Heart left ventricle (tissue), 16 donors: ENCODE measurements around the gene SLC5A6. TPM values are rescaled to one million over a fixed set of nuclear protein-coding genes. Genes with fewer than 3 reads are reported as not detected.
A peak's percentile ranks its signal among the peaks of the same experiment; 100 is the strongest.

Experiments used
- ATAC-seq, 4 donors: fragments of 200-7000 bp; cut with Tn5 transposase; one replicate each; pipeline ENCODE4 v1.9.1; 2020 to 2022; ENCODE audit warnings: moderate library complexity in 4 of 4, mild to moderate bottlenecking in 3 of 4, moderate number of reproducible peaks in 1 of 4
- DNase-seq, 5 donors: peaks; one replicate each; pipeline ENCODE4 v3.0.0-alpha.2; 2020
- H3K27ac ChIP-seq, 12 donors: fragments of 200-600 bp; sonication (generic) in 4 of 12; one replicate each; pipeline versions ENCODE4 v1.5.0 to v1.8.0; 2016 to 2022; ENCODE audit warnings: mild to moderate bottlenecking in 2 of 12
- H3K27me3 ChIP-seq, 9 donors: fragments of 200-600 bp; sonication (generic) in 2 of 9; one replicate each; pipeline versions ENCODE4 v1.5.1 to v1.8.0; 2016 to 2022; ENCODE audit warnings: mild to moderate bottlenecking in 3 of 9
- H3K36me3 ChIP-seq, 9 donors: fragments of 200-600 bp; sonication (generic) in 2 of 9; one replicate each; pipeline versions ENCODE4 v1.5.0 to v1.8.0; 2018 to 2022; ENCODE audit warnings: mild to moderate bottlenecking in 2 of 9
- H3K4me1 ChIP-seq, 12 donors: fragments of 200-600 bp; sonication (generic) in 4 of 12; one replicate each; pipeline versions ENCODE4 v1.5.0 to v1.8.0; 2016 to 2022; ENCODE audit warnings: mild to moderate bottlenecking in 3 of 12
- H3K4me3 ChIP-seq, 12 donors: fragments of 200-600 bp; sonication (generic) in 4 of 12; one replicate each; pipeline versions ENCODE4 v1.5.0 to v1.8.0; 2017 to 2022; ENCODE audit warnings: mild to moderate bottlenecking in 9 of 12, moderate library complexity in 4 of 12
- H3K9me3 ChIP-seq, 12 donors: fragments of 200-600 bp; sonication (generic) in 4 of 12; one replicate each; pipeline versions ENCODE4 v1.5.0 to v1.8.0; 2016 to 2022; ENCODE audit warnings: mild to moderate bottlenecking in 1 of 12
- CTCF ChIP-seq, 12 donors: fragments of 200-600 bp; sonication (generic) in 4 of 12; IDR thresholded peaks; one replicate each; pipeline versions ENCODE4 v1.5.0 to v1.8.0; 2018 to 2022; ENCODE audit warnings: antibody characterized with exemption in 12 of 12, mild to moderate bottlenecking in 5 of 12
- POLR2A ChIP-seq, 2 donors: fragments of 450-650 bp; IDR thresholded peaks; one replicate each; pipeline ENCODE4 v1.6.1; 2017; ENCODE audit warnings: antibody characterized with exemption in 2 of 2, mild to moderate bottlenecking in 2 of 2, moderate library complexity in 2 of 2
- WGBS, 4 donors: extraction: QIAGEN DNeasy Blood & Tissue Kit in 2 of 4; methylation state at CpG; one replicate each; pipeline versions ENCODE4 v1.1.5 to v1.1.7; 2013 to 2018; 5-methylcytosine and 5-hydroxymethylcytosine counted together
- intact Hi-C, 10 donors: fragments of 100-400 bp; cut with DNase I; formaldehyde crosslinking; loops; one replicate each; pipeline versions ENCODE4 v1.11.1 to v1.14.2; 2022
- polyA plus RNA-seq, 2 donors: library from polyadenylated mRNA; stranded (reverse); fragments of 200-250 nt; gene quantifications; one replicate each; pipeline ENCODE4 v1.2.3, GENCODE V29; 2013
- total RNA-seq, 9 donors: library from RNA; depleted of rRNA in 2 of 9; stranded (reverse); fragments of >200 nt in 2 of 9; fragmentation: NEBNext Ultra II Directional in 3 of 9; extraction: Animal tissue kit (Norgen Biotek cat#: 25700) in 3 of 9; gene quantifications; one replicate each; pipeline versions ENCODE4 v1.1.0 to v1.2.4, GENCODE V29; 2016 to 2023
- donor health status: ischemic (EF 13 %, LVEDD 7.1; RV severe dilation, severe dysfunction).
- donor health status: healthy with polysubstance abuse.
- donor health status: DM: no; HTN: yes; CAD: no.
- donor health status: DM: no; HTN: no; CAD: no.
- donor health status: ischemic (EF 25% LVEDD 6.9; RV normal size, moderate dysfunction).
- donor health status: ischemic (EF 25% LVEDD 5.7; RV mildly dilated, moderate dysfunction).
- donor health status: healthy.
- donor health status: DM: yes; HTN: yes; CAD: no.
- donor health status: ischemic (EF 35%, LVEDD 5.7; RV mildly dilated, moderate dysfunction).
- donor health status: nonischemic (EF 11% LVEDD 7.7; RV severe dilation, severe dysfunction).
- donor health status: DM: yes; HTN: yes; CAD: no.
- donor health status: PGD.
- donor health status: ischemic (EF 29% LVEDD 5.4; RV normal size, mild dysfunction).
- donor health status: nonischemic (EF 23%, LVEDD 6.1; RV moderate dilation, normal function).

Gene SLC5A6
- total and polyA plus RNA-seq, 11 donors, result 6.3 to 37.7 (median 10.3) TPM

GRCh38 chr2:27250652-27251379, 38.7 kb upstream of the SLC5A6 start:
- TF ChIP-seq CTCF (IDR thresholded peaks at IDR 0.05) (no peak), POLR2A (IDR thresholded peaks at IDR 0.05) (no peak)
- Histone ChIP-seq H3K4me3 (no peak overlapping the region), H3K36me3 (no peaks in the 10 kb centered on the region), H3K4me1 (peaks cover 0 to 11% (median 2%) of the 10 kb centered on the region in 12 donors), H3K9me3 (no peaks in the 10 kb centered on the region), H3K27me3 (peaks cover 0 to 39% (median 0%) of the 10 kb centered on the region in 9 donors), H3K27ac (no peak overlapping the region)
- intact Hi-C loops, result loop anchor here in 7 of 10 donors (1.0 to 5.0 kb wide), 6 partner anchors 28 to 52 kb away; no protein-coding TSS in a partner anchor
- ATAC-seq (no peak), DNase-seq (no peak)
- WGBS, 4 donors, result 49 to 61% (median 58%) methylated on average over 13 of the region's 13 CpGs

GRCh38 chr2:27249891-27250651, 38.0 kb upstream of the SLC5A6 start:
- TF ChIP-seq POLR2A (IDR thresholded peaks at IDR 0.05), result no peak
- peak; percentile 40 to 75 (median 68) for TF ChIP-seq CTCF (IDR thresholded peaks at IDR 0.05)
- Histone ChIP-seq H3K9me3 (no peaks in the 10 kb centered on the region), H3K27me3 (peaks cover 0 to 32% (median 0%) of the 10 kb centered on the region in 9 donors), H3K4me3 (no peak overlapping the region), H3K4me1 (peaks cover 0 to 14% (median 4%) of the 10 kb centered on the region in 12 donors), H3K27ac (no peak overlapping the region), H3K36me3 (peaks cover 0 to under 1% (median 0%) of the 10 kb centered on the region in 9 donors)
- WGBS, 4 donors, result 17 to 22% (median 21%) methylated on average over 17 to 22 of the region's 22 CpGs
- intact Hi-C loops, result loop anchor here in 8 of 10 donors (1.0 to 5.0 kb wide), 7 partner anchors 29 to 53 kb away; partner anchors contain the start of gene TRIM54 (in 1 of the 8)
- DNase-seq (peak; percentile 43 to 78 (median 62)), ATAC-seq (peak; percentile 62 to 88 (median 82))

GRCh38 chr2:27249159-27249890, 37.3 kb upstream of the SLC5A6 start:
- ATAC-seq, result no peak
- 47 to 57% (median 50%) methylated on average over 11 to 12 of the region's 12 CpGs for WGBS, 4 donors
- TF ChIP-seq CTCF (IDR thresholded peaks at IDR 0.05) (no peak), POLR2A (IDR thresholded peaks at IDR 0.05) (no peak)
- Histone ChIP-seq H3K4me3 (no peak overlapping the region), H3K4me1 (peaks cover 0 to 14% (median 4%) of the 10 kb centered on the region in 12 donors), H3K36me3 (peaks cover 0 to 8% (median 0%) of the 10 kb centered on the region in 9 donors), H3K27me3 (peaks cover 0 to 32% (median 0%) of the 10 kb centered on the region in 9 donors), H3K27ac (no peak overlapping the region), H3K9me3 (no peaks in the 10 kb centered on the region)
- DNase-seq, result no peak
- intact Hi-C loops, result loop anchor here in 1 of 10 donors (5.0 kb wide), 1 partner anchor 33 kb away; the partner anchor contains the start of gene TRIM54
